Loucy (cell line): ENCODE measurements around the gene GRIN3B.

ENCODE experiments used
- H2AFZ ChIP-seq: fragments of 200-600 bp; sonication (generic); 2 replicates; pipeline ENCODE4 v1.6.0; 2016; ENCODE audit warnings: antibody characterized with exemption, mild to moderate bottlenecking, low read length, moderate library complexity
- H3F3A ChIP-seq: fragments of 200-600 bp; 2 replicates; pipeline ENCODE4 v1.6.0; 2016; ENCODE audit warnings: antibody characterized with exemption, low read depth, mild to moderate bottlenecking
- H3K27me3 ChIP-seq: fragments of 200-600 bp; sonication (generic); 2 replicates; pipeline ENCODE4 v1.6.1; 2014; ENCODE audit warnings: low read length, mild to moderate bottlenecking; ENCODE audit not compliant: insufficient read depth, poor library complexity, severe bottlenecking
- H3K36me3 ChIP-seq: fragments of 200-600 bp; sonication (generic); 2 replicates; pipeline ENCODE4 v1.6.1; 2016; ENCODE audit warnings: low read length; ENCODE audit not compliant: insufficient read depth
- H3K4me1 ChIP-seq: fragments of 200-600 bp; sonication (generic); 2 replicates; pipeline ENCODE4 v1.5.1; 2014; ENCODE audit warnings: low read length, mild to moderate bottlenecking; ENCODE audit not compliant: insufficient read depth, poor library complexity, severe bottlenecking
- H3K4me2 ChIP-seq: fragments of 200-600 bp; sonication (generic); 2 replicates; pipeline ENCODE4 v1.6.0; 2014; ENCODE audit warnings: antibody characterized with exemption, low read length, low read depth, mild to moderate bottlenecking; ENCODE audit not compliant: poor library complexity, severe bottlenecking
- H3K4me3 ChIP-seq: fragments of 200-600 bp; sonication (generic); 2 replicates; pipeline ENCODE4 v1.5.1; 2014; ENCODE audit warnings: low read length, mild to moderate bottlenecking, mixed read lengths; ENCODE audit not compliant: poor library complexity, severe bottlenecking
- H3K79me2 ChIP-seq: fragments of 200-600 bp; sonication (generic); 2 replicates; pipeline ENCODE4 v1.6.1; 2014; ENCODE audit warnings: low read length; ENCODE audit not compliant: insufficient read depth
- H3K9ac ChIP-seq: fragments of 200-600 bp; sonication (generic); 2 replicates; pipeline ENCODE4 v1.6.0; 2014; ENCODE audit warnings: mild to moderate bottlenecking, low read depth, low read length, moderate library complexity; ENCODE audit not compliant: poor library complexity, severe bottlenecking
- H3K9me2 ChIP-seq: fragments of 200-600 bp; sonication (generic); replicated peaks from 2 replicates; pipeline ENCODE4 v1.6.1; 2016; ENCODE audit warnings: low read depth, low read length, mixed read lengths
- H3K9me3 ChIP-seq: fragments of 200-600 bp; sonication (generic); 2 replicates; pipeline ENCODE4 v1.6.1; 2014; ENCODE audit warnings: mild to moderate bottlenecking, antibody characterized with exemption, low read length, low read depth; ENCODE audit not compliant: insufficient read depth
- H4K20me1 ChIP-seq: fragments of 200-600 bp; sonication (generic); 2 replicates; pipeline ENCODE4 v1.6.0; 2014; ENCODE audit warnings: antibody characterized with exemption, low read length, mild to moderate bottlenecking; ENCODE audit not compliant: insufficient read depth, poor library complexity, severe bottlenecking
- EZH2phosphoT487 ChIP-seq: fragments of 200-600 bp; IDR thresholded peaks from 2 replicates; pipeline ENCODE4 v1.6.1; 2018; ENCODE audit warnings: antibody characterized with exemption, mild to moderate bottlenecking, moderate library complexity, borderline replicate concordance
- TF ChIP-seq, protein P1 (sequence below): fragments of 200-600 bp; sonication (generic); conservative IDR thresholded peaks from 2 replicates; pipeline ENCODE4 v1.5.1; 2014; ENCODE audit warnings: mild to moderate bottlenecking, antibody characterized with exemption, low read length

GRIN3B gene

DNA sequence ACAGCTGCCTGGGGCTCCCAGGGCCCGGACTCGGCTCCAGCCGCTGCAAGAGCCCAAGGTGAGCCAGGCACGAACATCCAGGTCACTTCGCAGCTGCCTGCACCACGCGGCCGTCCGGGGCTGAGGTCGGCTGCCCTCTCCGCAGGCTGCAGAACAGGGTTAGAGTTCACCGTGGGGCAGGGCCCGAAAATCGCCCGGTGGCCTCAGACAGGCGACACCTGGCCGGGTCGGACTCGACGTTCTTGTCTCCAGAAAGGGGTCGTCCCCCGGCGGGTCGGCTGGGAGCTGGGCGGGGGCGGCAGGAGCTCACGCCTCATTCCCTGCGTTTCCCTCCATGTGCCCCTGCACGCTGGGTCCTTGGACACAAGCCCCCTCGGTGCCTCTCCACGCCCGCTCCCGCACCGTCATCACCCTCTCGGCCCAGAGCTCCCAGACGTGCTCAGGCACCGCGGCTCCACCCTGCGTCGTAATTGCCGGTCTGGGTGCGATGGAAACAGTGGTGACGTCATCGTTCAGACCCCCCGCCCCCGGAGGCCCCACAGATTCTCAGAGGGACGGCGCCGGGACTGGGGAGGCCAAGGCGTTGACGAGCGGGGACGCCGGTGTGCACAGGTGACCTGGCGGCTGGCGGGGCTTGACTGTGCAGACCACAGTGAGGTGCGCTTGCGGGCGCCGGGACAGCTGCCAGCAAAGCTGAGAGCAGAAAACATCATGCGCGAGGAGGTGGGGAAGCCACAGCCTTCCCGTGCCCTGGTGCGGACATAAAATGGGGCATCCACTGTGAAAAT lies 4.0 kb upstream of the GRIN3B start:
- Histone ChIP-seq H3K27me3 (no peaks in the 10 kb centered on the region), H3K4me2 (no peak overlapping the region), H3K4me1 (no peaks in the 10 kb centered on the region), H3K4me3 (no peak overlapping the region), H3K9me2 (no peaks in the 10 kb centered on the region), H4K20me1 (no peaks in the 10 kb centered on the region), H3K9me3 (no peaks in the 10 kb centered on the region), H2AFZ (no peak overlapping the region), H3K9ac (no peak overlapping the region), H3K79me2 (no peaks in the 10 kb centered on the region), H3F3A (no peaks in the 10 kb centered on the region; the same call in 1 of the 2 replicates), H3K36me3 (no peaks in the 10 kb centered on the region; the same call in 1 of the 2 replicates)
- TF ChIP-seq, protein P1, sequence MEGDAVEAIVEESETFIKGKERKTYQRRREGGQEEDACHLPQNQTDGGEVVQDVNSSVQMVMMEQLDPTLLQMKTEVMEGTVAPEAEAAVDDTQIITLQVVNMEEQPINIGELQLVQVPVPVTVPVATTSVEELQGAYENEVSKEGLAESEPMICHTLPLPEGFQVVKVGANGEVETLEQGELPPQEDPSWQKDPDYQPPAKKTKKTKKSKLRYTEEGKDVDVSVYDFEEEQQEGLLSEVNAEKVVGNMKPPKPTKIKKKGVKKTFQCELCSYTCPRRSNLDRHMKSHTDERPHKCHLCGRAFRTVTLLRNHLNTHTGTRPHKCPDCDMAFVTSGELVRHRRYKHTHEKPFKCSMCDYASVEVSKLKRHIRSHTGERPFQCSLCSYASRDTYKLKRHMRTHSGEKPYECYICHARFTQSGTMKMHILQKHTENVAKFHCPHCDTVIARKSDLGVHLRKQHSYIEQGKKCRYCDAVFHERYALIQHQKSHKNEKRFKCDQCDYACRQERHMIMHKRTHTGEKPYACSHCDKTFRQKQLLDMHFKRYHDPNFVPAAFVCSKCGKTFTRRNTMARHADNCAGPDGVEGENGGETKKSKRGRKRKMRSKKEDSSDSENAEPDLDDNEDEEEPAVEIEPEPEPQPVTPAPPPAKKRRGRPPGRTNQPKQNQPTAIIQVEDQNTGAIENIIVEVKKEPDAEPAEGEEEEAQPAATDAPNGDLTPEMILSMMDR: no peak
- no peak for TF ChIP-seq EZH2phosphoT487

DNA sequence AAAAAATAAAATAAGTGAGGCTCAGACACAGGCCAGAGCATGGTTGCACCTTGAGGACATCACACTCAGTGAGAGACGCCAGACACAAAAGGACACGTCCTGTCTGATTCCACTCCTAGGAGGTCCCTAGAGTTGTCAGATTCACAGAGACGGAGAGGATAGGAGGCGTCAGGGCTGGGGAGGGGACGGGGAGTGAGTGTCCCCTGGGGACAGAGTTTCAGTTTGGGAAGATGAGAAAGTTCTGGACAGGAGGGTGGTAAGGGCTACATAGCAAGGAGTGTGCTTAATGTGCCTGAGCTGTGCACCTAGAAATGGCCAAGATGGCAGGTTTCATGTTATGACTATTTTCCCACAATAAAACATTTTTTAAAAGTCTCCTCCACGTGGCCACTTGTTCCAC lies 2.2 kb upstream of the GRIN3B start:
- H3K4me1 ChIP-seq: no peaks in the 10 kb centered on the region
- H3K9me2 ChIP-seq: no peaks in the 10 kb centered on the region
- H3K9me3 ChIP-seq: no peaks in the 10 kb centered on the region
- H2AFZ ChIP-seq: no peak overlapping the region
- H3K4me2 ChIP-seq: no peak overlapping the region
- H3K9ac ChIP-seq: no peak overlapping the region
- no peaks in the 10 kb centered on the region for H3K27me3 ChIP-seq
- H3F3A ChIP-seq: no peaks in the 10 kb centered on the region; the same call in 1 of the 2 replicates
- no peaks in the 10 kb centered on the region for H4K20me1 ChIP-seq
- TF ChIP-seq EZH2phosphoT487: no peak
- TF ChIP-seq, protein P1: no peak
- no peak overlapping the region for H3K4me3 ChIP-seq
- H3K36me3 ChIP-seq: no peaks in the 10 kb centered on the region; the same call in 1 of the 2 replicates
- no peaks in the 10 kb centered on the region for H3K79me2 ChIP-seq

DNA sequence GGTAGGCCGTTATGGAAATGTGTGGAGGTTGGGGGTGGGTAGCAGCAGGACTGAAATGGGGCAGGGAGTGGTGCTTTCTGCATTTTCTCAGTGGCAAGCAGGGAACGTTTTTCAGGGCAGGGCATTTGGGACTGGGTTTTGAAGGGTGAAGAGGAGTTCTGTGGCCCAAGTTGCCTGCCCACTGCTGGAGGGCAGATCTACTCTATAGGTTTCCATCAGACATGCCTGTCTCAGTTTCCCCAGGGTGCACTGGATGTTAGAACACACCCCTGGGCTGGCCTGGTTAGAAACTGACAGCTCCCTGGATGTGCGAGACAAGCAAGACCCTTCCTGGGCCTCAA lies 870 bp upstream of the GRIN3B start:
- TF ChIP-seq, protein P1: no peak
- no peak for TF ChIP-seq EZH2phosphoT487
- Histone ChIP-seq H3K79me2 (no peaks in the 10 kb centered on the region), H3K4me1 (no peaks in the 10 kb centered on the region), H3K9me3 (no peaks in the 10 kb centered on the region), H3K27me3 (no peaks in the 10 kb centered on the region), H2AFZ (no peak overlapping the region), H3K36me3 (no peaks in the 10 kb centered on the region; the same call in 1 of the 2 replicates), H3K4me3 (no peak overlapping the region), H3K4me2 (no peak overlapping the region), H3K9me2 (no peaks in the 10 kb centered on the region), H3K9ac (no peak overlapping the region), H3F3A (no peaks in the 10 kb centered on the region; the same call in 1 of the 2 replicates), H4K20me1 (no peaks in the 10 kb centered on the region)
